Measurements from ENCODE around the gene MYDGF. TPM values are rescaled to one million over a fixed set of nuclear protein-coding genes. Genes with fewer than 3 reads are reported as not detected.
A peak's percentile ranks its signal among the peaks of the same experiment; 100 is the strongest.

MYDGF gene
- total and polyA plus RNA-seq, 9 of the 15 experiments (the other 6 are each of a cell fraction or from before 2014, with no cell fraction given): 4.2 to 141 (median 82.1) TPM

GRCh38 chr19:4709440-4710280 lies 39.5 kb upstream of the MYDGF start:
- POLR2A ChIA-PET: no interaction called here
- intact Hi-C loops (cut with micrococcal nuclease) (no loop called here), in situ Hi-C loops (cut with MboI) (no loop called here)
- Histone ChIP-seq H4K20me1 (replicated peaks; ENCODE audit: control insufficient read depth, insufficient read depth, low read length) (no peaks in the 10 kb centered on the region), H3K9me1 (ENCODE audit: control insufficient read depth, insufficient read depth, low read length) (no peaks in the 10 kb centered on the region), H3K27ac (ENCODE audit: extremely low read depth, low read depth, low read length) (no peak overlapping the region), H3K9me3 (replicated peaks; ENCODE audit: control insufficient read depth, insufficient read depth, low read depth, low read length) (no peaks in the 10 kb centered on the region), H3K9ac (ENCODE audit: insufficient read depth in 1 of 2, low read depth in 2 of 2, low read length in 2 of 2) (peak overlapping the region in 1 of 2 experiments; percentile 50; a peak in 2 of 4 replicates), H3K4me2 (ENCODE audit: insufficient read depth, low read length) (no peak overlapping the region), H3K4me3 (no peak overlapping the region), H3K27me3 (ENCODE audit: control insufficient read depth in 2 of 2, insufficient read depth in 2 of 2, low read length in 2 of 2) (no peaks in the 10 kb centered on the region), H2AFZ (ENCODE audit: low read depth, low read length) (no peak overlapping the region), H3K4me1 (replicated peaks in 1 of 2; ENCODE audit: control insufficient read depth in 2 of 2, insufficient read depth in 2 of 2, low read length in 2 of 2) (peaks cover 0 to 13% of the 10 kb centered on the region in 2 experiments; a peak in 2 of 5 replicates), H3K36me3 (ENCODE audit: control insufficient read depth, insufficient read depth, low read length) (peaks cover 74% of the 10 kb centered on the region; the same call in 2 of the 3 replicates), H3K79me2 (ENCODE audit: control insufficient read depth, insufficient read depth, low read length) (no peaks in the 10 kb centered on the region)
- no peak for FAIRE-seq
- 93% methylated on average over 20 of the region's 20 CpGs for WGBS (ENCODE audit: insufficient coverage, low coverage, missing lambda C conversion rate)
- no TSS peak for BruUV-seq (replicated peaks)
- TF ChIP-seq ETV6 (IDR thresholded peaks at IDR 0.05; ENCODE audit: borderline replicate concordance in 1 of 2, low read depth in 2 of 2, low read length in 1 of 2) (no peak), ETV6 (CRISPR knock-in tag; IDR thresholded peaks at IDR 0.05; ENCODE audit: borderline replicate concordance) (no peak), POLR2G (IDR thresholded peaks at IDR 0.05; ENCODE audit: low read depth, low read length) (peak; percentile 35; the same call in 1 of the 2 replicates)
- no peak for DNase-seq (ENCODE audit: extremely low read depth in 1 of 4, low spot score in 3 of 4)
- CTCF ChIA-PET (ENCODE audit: low intra/inter-chr PET ratio): no interaction called here
- ATAC-seq: no peak

Measured in K562 (cell line).